Measurements from ENCODE around the gene NAGLU.
"Not testable (repeated sequence)": the region's sequence is repeated elsewhere in the genome, so short reads cannot be mapped to it uniquely, and the experiment has no call there.

NAGLU gene

DNA sequence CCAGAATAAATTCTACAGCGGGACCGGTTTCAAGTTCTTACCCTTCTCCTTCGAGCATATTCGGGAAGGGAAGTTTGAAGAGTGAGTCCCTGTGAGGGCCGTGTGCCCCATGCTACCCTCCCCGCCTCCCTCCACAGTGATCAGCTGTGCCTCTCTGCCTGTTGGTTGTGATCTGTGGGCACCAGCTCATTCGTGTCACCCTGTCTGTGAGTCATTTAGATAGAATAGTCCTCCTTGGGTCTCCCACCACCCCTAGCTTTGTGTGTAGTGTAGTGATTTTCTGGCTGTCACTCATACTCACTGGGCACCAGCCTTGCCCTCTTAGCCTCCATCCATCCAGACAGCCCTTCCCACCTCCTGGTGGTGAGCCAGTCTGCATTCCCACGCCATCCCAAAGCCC is 15.0 kb upstream of the NAGLU start:
- DNase-seq (ENCODE audit: low read depth, low spot score), result no peak

DNA sequence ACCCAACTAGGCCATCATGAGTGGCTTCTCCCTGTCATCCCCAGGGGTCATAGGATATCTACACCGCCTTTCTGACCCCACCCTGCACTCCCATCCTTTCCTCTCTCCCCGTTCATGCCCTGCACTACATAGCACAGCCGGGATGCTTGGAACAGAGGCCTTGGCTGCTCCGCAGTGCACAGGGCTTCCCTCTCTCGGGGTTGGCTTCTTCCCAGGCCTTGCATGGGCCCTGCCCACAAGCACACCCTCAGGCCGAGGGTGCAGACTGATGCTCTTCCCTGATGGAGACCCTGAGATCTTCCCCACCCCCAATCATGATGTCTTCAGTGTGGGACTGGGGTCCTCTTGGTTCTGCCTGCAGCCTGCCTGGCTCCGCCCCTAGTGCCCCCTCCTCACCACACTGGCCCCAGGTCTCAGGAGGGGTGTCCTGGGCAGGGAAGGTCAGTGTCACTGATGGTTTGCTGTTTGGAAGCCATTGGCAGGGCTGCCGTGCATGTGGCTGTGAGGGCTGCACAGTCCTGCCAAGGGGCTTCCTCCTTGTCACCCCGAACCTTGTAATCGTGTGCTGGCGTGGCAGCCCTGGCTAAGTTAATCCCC is 14.3 kb upstream of the NAGLU start:
- DNase-seq (ENCODE audit: low read depth, low spot score), result no peak

DNA sequence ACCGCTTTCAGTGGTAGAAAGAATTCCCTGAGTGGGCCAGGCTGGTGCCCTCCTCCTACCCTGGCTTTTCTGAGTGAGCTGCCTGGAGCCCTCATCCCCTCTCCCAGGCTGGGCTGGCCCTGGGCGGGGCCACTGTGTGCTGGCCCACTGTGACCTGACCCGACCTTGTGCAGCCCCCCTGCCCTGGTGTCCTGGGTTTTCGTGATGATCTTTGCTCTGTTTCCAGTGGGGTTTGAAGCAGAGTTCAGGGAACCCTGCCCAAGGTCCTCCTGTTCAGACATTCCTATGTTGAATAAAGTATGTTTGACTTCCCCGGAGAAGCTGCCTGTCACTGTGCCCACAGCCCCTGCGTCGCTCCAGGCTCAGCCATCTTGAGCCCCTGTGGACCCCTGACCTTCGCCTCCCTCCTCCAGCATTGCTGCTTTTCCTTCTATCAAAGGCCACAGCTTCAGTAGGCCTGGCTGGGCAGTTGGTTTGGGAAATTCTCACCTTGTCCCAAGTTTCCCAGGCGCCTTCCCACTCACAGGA is 13.7 kb upstream of the NAGLU start:
- no peak for DNase-seq (ENCODE audit: low read depth, low spot score)

DNA sequence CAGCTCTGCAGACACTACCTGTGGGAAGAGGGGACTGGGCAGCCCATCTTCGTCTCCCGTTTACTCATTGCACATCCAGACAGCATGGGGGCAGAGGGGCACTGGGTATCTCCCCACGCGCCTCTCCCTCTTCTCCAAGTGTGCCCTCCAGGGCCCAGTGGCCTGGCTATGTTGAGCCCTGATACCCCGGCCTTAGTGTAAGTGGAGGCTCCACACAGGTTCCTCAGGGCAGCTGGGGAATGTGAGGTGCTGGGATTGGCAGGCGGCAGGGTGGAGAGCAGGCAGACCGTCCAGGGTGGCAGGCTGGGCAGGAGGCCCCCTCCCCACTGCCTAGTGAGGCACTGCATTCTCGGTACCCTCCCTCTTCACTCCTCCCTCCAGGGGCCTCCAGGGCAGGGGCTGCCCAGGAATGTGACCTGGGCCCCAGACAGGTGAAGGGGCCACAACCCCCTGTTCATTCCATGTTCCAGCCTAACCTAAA is 13.2 kb upstream of the NAGLU start:
- DNase-seq (ENCODE audit: low read depth, low spot score), result no peak

DNA sequence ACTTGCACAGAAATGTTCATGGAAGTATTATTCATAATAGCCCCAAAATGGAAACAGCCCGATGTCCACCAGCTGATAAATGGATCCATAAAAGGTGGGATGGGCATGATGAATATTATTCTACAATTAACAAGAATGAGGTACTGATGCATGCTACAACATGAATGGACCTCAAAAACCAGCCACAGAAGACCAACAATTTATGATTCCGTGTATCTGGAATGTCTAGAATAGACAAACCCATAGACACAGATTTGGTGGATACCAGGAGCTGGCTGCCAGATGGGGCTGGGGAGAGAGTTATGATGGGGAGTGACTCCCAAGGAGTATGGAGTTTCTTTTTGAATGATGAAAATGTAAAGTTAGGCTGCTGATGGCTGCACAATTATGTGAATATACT is 10.8 kb upstream of the NAGLU start:
- DNase-seq (ENCODE audit: low read depth, low spot score), result no peak

DNA sequence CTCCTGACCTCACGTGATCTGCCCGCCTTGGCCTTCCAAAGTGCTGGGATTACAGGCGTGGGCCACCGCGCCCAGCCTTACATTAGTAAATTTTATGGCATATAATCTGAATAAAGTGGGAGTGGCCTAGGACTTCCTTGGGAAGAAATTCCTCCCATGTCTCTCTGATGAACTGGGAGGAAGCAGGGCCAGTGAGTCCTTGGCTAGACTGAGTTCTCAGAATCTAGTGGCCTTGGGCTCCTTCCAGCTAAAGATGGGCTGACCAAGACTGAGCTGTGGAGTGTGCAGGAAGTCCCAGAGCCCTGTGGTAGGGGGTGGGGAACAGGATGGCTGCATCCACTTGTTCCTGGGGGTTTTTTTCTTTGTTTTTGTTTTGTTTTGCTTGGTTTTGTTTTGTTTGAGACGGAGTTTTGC is 10.0 kb upstream of the NAGLU start:
- DNase-seq (ENCODE audit: low read depth, low spot score), result no peak

DNA sequence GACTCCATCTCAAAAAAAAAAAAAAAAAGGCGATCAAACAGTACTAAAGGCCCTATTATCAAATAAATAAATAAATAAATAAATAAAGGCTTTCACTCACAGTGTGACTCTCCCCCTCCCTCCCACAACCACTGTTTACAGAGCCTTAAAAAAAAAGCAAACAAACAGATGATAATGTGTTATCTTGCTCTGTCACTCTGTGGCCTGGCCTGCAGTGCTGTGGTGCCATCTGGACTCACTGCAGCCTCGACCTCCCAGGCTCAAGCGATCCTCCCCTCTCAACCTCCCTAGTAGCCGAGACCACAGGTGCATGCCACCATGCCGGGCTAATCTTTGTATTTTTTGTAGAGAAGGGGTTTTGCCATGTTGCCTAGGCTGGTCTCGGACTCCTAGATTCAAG is 8.1 kb upstream of the NAGLU start:
- no peak for DNase-seq (ENCODE audit: low read depth, low spot score)

DNA sequence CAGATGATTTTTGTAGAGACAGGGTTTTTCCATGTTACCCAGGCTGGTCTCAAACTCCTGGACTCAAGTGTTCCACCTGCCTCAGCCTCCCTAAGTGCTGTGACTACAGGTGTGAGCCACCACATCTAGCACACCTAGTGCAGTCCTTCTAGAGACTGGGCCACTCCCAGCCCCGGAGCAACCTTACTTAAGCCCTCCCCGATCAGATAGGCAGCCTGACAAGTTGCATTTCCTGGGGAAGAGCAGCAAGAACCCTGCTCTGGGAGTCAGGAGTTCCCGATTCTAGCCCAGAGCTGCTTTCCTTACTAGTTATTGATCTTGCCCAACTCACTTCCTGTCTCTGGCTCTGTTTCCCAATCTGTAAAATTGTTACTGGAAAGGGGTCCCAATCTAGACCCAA is 7.0 kb upstream of the NAGLU start:
- DNase-seq (ENCODE audit: low read depth, low spot score), result no peak

DNA sequence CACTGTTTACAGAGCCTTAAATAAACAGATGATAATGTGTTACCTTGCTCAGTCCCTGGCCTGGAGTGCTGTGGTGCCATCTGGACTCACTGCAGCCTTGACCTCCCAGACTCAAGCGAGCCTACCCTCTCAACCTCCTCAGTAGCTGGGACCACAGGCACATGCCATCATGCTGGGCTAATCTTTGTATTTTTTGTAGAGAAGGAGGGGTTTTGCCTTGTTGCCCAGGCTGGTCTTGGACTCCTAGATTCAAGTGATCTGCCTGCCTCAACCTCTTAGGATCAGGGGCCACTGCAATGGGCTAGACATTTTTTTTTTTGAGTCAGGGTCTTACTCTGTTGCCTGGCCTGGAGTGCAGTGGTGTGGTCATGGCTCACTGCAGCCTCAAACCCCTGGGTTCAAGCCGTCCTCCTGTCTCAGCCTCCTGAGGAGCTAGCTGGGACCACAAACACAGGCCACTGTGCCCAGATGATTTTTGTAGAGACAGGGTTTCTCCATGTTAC is 5.0 kb upstream of the NAGLU start:
- DNase-seq (ENCODE audit: low read depth, low spot score), result no peak

DNA sequence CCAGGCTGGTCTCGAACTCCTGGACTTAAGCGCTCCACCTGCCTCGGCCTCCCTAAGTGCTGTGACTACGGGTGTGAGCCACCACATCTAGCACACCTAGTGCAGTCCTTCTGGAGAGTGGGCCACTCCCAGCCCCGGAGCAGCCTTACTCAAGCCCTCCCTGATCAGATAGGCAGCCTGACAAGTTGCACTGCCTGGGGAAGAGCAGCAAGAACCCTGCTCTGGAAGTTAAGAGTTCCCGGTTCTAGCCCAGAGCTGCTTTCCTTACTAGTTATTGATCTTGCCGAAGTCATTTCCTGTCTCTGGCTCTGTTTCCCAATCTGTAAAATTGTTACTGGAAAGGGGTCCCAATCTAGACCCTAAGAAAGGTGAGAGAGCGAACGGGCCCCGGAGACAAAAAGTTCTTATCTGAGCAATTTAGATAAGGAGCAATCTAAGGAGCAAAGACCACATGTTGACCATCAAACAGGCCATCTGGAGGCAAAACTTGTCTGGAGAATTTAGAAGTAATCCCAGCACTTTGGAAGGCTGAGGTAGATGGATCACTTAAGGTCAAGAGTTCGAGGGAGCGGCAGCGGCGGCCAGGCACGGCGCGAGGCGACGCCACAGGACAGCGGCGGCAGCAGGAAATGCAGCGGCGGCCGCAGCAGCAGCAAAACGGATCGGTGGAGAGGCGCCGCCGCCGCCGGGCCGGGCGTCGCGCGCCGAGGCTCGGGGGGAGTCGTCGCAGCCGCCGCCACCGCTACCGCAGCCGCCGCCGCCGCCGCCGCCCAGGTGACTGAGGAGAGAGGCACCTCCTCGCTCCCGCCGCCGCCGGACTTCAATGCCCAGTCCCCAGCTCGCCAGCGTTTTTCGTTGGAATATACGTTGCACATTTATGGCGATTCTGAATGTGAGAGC is 4.3 kb upstream of the NAGLU start:
- DNase-seq (ENCODE audit: low read depth, low spot score), result no peak

DNA sequence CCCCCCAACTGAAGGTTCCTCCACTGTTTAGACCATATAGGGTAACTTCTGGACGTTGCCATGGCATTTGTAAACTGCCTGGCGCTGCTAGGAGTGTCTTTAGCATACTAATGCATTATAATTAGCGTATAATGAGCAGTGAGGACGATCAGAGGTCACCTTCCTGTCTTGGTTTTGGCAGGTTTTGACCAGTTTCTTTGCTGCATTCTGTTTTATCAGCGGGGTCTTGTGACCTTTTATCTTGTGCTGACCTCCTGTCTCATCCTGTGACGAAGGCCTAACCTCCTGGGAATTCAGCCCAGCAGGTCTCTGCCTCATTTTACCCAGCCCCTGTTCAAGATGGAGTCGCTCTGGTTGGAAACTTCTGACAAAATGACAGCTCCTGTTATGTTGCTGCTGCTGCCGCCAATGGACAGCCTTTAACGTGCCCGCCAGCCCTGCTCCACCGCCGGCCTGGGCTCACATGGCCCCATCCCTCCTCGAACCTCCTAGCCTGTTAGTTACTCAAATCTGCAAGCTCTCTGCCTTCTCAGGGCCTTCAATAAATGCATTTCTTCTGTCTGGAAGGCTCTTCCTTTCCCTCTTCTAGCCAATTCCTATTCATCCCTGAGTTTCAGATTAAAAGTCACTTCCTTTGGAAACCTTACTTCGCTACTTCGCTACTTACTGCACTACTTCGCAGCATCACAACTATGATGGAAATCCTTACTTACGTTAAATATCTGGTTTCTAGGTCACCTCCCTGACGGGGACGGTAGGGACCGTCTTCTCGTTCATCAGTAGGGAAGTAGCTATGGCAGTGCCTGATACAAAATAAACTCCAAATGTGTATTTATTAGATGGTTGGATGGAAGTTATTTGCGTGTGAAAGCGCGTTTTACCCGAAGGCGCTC is 640 bp upstream of the NAGLU start:
- no peak for DNase-seq (ENCODE audit: low read depth, low spot score)

DNA sequence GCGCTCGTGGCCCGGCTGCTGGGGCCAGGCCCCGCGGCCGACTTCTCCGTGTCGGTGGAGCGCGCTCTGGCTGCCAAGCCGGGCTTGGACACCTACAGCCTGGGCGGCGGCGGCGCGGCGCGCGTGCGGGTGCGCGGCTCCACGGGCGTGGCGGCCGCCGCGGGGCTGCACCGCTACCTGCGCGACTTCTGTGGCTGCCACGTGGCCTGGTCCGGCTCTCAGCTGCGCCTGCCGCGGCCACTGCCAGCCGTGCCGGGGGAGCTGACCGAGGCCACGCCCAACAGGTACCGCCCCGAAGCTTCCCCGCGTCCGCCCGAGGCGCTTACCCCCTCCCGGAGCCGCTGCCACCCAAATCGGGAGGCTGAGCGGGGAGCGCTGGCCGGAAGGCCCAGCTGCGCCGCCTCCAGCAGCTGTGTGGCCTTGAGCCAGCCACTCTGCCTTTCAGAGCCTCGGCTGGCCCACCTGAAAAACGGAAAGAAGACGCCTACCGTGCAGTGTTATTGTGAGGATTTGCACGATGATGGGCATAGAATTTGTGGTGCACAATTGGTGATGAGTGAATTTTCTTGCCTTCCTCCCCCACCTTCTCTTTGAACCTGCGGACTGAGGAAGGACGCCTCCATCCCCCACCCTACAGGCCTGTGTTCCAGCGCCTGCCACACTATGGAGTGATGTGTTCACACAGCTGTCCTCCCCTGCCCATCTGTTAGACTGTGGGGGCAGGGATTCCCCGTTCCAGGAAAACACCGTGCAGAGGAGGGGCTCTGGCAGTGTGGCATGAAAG is 523 bp downstream of the NAGLU start:
- no peak for DNase-seq (ENCODE audit: low read depth, low spot score)

DNA sequence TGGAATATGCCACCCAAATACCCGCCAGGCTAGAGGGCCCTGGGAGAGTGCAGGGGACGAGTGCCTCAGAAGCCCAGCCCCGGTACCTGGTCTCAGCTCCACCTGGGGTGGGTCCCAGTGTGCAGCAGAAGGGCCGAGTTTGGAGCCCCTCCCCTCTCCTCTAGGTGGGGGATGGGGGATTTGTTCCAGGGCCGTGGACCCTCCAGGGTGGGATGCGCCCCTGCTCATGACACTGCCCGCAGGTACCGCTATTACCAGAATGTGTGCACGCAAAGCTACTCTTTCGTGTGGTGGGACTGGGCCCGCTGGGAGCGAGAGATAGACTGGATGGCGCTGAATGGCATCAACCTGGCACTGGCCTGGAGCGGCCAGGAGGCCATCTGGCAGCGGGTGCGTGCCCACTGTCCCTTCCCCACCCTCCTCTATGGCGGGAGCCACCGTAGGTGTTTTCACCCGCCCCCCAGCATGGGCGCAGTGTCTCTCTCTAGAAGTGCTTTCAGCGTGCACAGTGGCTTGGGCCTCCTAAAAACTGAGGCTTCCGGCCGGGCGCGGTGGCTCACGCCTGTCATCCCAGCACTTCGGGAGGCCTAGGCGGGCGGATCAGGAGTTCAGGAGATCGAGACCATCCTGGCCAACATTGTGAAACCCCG is 1.2 kb downstream of the NAGLU start:
- no peak for DNase-seq (ENCODE audit: low read depth, low spot score)

DNA sequence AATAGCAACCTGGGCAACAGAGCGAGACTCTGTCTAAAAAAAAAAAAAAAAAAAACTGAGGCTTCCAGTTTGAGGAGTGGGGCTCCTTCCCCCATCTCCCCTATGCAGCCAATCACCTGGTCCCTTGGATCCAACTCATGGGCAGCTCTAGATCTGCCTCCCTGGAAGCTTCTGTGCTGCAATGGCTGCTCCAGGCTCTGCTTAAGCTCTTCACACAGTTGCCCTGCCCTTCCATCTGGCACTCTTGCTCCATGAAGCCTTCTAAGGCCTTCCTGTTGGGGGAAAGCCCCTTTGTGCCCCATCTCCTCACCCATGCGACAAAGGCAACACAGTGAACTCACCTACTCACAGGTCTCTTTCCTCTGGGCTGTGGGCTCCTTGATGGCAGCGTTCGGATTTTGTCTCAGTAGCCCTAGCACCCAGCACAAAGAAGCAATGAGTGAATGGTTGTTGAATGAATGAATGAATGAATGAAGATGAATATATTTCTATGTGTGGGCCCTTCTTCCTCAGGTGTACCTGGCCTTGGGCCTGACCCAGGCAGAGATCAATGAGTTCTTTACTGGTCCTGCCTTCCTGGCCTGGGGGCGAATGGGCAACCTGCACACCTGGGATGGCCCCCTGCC is 1.9 kb downstream of the NAGLU start:
- no peak for DNase-seq (ENCODE audit: low read depth, low spot score)

DNA sequence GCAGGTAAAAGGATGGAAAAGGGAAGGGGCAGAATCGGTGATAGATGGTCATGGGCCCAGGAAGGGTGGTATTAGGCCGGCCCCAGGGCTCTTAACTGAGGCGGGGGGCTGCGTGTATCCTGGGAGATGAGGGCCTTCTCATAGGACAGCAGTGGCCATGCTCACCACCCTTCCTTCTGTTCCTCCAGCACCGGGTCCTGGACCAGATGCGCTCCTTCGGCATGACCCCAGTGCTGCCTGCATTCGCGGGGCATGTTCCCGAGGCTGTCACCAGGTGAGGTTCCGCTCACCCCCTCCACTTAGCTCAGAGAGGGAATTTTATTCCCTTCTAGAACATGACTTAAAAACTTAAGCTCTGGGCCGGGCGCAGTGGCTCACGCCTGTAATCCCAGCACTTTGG is 2.4 kb downstream of the NAGLU start:
- DNase-seq (ENCODE audit: low read depth, low spot score), result no peak

DNA sequence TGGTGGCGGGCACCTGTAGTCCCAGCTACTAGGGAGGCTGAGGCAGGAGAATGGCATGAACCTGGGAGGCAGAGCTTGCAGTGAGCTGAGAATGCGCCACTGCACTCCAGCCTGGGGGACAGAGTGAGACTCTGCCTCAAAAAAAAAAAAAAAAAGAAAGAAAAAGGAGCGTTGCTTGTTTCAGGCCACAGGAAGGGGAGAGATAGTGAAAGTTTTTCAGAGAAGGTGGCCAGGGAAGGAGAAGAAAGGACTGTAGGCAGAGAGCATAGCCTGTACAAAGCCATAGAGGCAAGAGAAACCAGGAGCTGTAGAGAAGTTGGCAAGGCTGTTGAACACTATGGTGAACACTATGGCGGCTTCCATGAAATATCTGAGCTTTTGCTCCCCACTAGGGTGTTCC is 4.5 kb downstream of the NAGLU start:
- DNase-seq (ENCODE audit: low read depth, low spot score), result not testable (repeated sequence)

DNA sequence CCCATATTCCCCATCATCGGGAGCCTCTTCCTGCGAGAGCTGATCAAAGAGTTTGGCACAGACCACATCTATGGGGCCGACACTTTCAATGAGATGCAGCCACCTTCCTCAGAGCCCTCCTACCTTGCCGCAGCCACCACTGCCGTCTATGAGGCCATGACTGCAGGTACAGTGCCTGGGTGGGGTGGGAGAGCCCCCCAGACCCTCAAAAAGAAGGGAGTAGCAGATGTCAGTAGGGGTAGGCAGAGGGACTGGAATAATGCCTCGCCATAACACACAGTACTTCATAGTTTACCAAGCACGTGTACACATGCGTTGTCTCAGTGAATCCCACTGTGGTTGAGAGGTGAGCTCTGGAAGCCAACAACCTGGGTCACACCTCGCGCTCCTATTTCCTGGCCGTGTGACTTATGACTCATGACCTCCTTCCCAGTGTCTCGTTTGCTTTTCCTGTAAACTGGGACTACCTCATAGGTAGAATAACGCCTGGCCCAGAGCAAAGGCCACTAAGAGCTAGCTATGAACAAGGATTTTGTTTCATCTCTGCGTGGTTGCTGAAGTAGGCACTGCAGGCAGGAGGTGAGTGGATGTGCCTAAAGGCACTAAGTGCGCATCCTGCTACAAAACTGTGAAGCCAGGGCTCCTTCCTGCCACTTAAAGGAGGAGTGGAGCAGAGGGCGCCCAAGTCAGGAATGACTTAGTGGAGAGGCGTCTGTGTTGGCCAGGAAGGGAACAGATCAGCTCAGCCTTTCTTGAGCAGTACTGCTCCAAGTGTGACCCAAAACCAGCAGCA is 5.2 kb downstream of the NAGLU start:
- no peak for DNase-seq (ENCODE audit: low read depth, low spot score)

DNA sequence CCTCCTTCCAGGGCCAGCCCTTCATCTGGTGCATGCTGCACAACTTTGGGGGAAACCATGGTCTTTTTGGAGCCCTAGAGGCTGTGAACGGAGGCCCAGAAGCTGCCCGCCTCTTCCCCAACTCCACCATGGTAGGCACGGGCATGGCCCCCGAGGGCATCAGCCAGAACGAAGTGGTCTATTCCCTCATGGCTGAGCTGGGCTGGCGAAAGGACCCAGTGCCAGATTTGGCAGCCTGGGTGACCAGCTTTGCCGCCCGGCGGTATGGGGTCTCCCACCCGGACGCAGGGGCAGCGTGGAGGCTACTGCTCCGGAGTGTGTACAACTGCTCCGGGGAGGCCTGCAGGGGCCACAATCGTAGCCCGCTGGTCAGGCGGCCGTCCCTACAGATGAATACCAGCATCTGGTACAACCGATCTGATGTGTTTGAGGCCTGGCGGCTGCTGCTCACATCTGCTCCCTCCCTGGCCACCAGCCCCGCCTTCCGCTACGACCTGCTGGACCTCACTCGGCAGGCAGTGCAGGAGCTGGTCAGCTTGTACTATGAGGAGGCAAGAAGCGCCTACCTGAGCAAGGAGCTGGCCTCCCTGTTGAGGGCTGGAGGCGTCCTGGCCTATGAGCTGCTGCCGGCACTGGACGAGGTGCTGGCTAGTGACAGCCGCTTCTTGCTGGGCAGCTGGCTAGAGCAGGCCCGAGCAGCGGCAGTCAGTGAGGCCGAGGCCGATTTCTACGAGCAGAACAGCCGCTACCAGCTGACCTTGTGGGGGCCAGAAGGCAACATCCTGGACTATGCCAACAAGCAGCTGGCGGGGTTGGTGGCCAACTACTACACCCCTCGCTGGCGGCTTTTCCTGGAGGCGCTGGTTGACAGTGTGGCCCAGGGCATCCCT is 7.4 kb downstream of the NAGLU start:
- DNase-seq (ENCODE audit: low read depth, low spot score), result no peak
